Peyer's patch (tissue), 4 donors: ENCODE data around the gene HINT2.

ENCODE experiments used
- CTCF ChIP-seq, 6 experiments: fragments of 450-650 bp in 4 of 6; fragments of 200-600 bp in 2 of 6; sonication (generic) in 1 of 6; IDR thresholded peaks; one replicate each; pipeline ENCODE4 v1.5.1; 2017 to 2019; ENCODE audit warnings: antibody characterized with exemption in 6 of 6, mild to moderate bottlenecking in 3 of 6, moderate library complexity in 1 of 6
- POLR2A ChIP-seq, 2 donors: fragments of 450-650 bp; IDR thresholded peaks; one replicate each; pipeline ENCODE4 v1.5.1; 2017; ENCODE audit warnings: antibody characterized with exemption in 2 of 2, mild to moderate bottlenecking in 2 of 2, moderate library complexity in 2 of 2

DNA sequence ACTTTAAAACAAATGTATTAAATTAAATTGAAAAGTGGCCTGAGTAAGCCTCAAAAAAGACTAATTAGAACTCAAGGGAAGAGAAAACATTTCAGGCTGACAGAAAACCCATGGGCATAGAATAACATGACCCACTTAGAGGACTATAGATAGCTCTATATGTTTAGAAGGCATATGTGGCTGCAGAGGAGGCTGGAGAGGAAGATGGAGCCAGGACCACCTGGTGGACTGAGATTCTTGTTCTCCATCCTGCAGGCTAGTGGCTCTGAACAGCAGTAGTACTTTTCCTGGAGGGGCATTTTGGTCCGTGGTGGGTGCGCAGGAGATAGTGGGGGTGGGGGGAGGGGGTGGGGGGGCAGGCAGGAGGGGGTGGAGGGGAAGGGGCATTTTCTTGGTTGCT, 33.8 kb downstream of the HINT2 start:
- TF ChIP-seq CTCF (IDR thresholded peaks at IDR 0.05): no peak
- TF ChIP-seq POLR2A (IDR thresholded peaks at IDR 0.05): no peak
